ENCODE results near the gene ZCCHC12.
"Not testable (repeated sequence)": the region's sequence is repeated elsewhere in the genome, so short reads cannot be mapped to it uniquely, and the experiment has no call there.

Gene ZCCHC12

GRCh38 chrX:118823263-118824172 lies at the start of gene ZCCHC12:
Gene ZCCHC12, plus strand, starts transcription at chrX:118823824. Its CDS starts 1,421 bp downstream, at chrX:118825245.
- peak; percentile 68 for DNase-seq (ENCODE audit: low spot score)

- DNase-seq (ENCODE audit: low spot score): no peak
Measured at GRCh38 chrX:118779581-118779980, 44.0 kb upstream of the ZCCHC12 start.

GRCh38 chrX:118780509-118780908 lies 43.1 kb upstream of the ZCCHC12 start:
- no peak for DNase-seq (ENCODE audit: low spot score)

- DNase-seq (ENCODE audit: low spot score): peak; percentile 14
Measured at GRCh38 chrX:118780911-118781310, 42.7 kb upstream of the ZCCHC12 start.

GRCh38 chrX:118795528-118796280 lies 27.9 kb upstream of the ZCCHC12 start:
- no peak for DNase-seq (ENCODE audit: low spot score)

GRCh38 chrX:118802857-118803256 lies 20.8 kb upstream of the ZCCHC12 start:
- no peak for DNase-seq (ENCODE audit: low spot score)

GRCh38 chrX:118807151-118808017 lies 16.2 kb upstream of the ZCCHC12 start:
- peak; percentile 47 for DNase-seq (ENCODE audit: low spot score)

GRCh38 chrX:118817257-118817656 lies 6.4 kb upstream of the ZCCHC12 start:
- not testable (repeated sequence) for DNase-seq (ENCODE audit: low spot score)

- no peak for DNase-seq (ENCODE audit: low spot score)
Measured at GRCh38 chrX:118824173-118824730, 628 bp downstream of the ZCCHC12 start.

GRCh38 chrX:118825227-118825626 lies 1.6 kb downstream of the ZCCHC12 start:
- no peak for DNase-seq (ENCODE audit: low spot score)

GRCh38 chrX:118839334-118839958 lies 15.8 kb downstream of the ZCCHC12 start:
- peak; percentile 83 for DNase-seq (ENCODE audit: low spot score)

- peak; percentile 43 for DNase-seq (ENCODE audit: low spot score)
Measured at GRCh38 chrX:118847676-118848075, 24.1 kb downstream of the ZCCHC12 start.

GRCh38 chrX:118853596-118853995 lies 30.0 kb downstream of the ZCCHC12 start:
- no peak for DNase-seq (ENCODE audit: low spot score)

- no peak for DNase-seq (ENCODE audit: low spot score)
Measured at GRCh38 chrX:118855681-118856310, 32.2 kb downstream of the ZCCHC12 start.

- no peak for DNase-seq (ENCODE audit: low spot score)
Measured at GRCh38 chrX:118857006-118857405, 33.4 kb downstream of the ZCCHC12 start.

GRCh38 chrX:118861338-118861737 lies 37.7 kb downstream of the ZCCHC12 start:
- DNase-seq (ENCODE audit: low spot score): no peak

GRCh38 chrX:118862091-118862490 lies 38.5 kb downstream of the ZCCHC12 start:
- no peak for DNase-seq (ENCODE audit: low spot score)

GRCh38 chrX:118862979-118863378 lies 39.4 kb downstream of the ZCCHC12 start:
- no peak for DNase-seq (ENCODE audit: low spot score)

GRCh38 chrX:118864063-118864635 lies 40.5 kb downstream of the ZCCHC12 start:
- no peak for DNase-seq (ENCODE audit: low spot score)

GRCh38 chrX:118865231-118865630 lies 41.6 kb downstream of the ZCCHC12 start:
- no peak for DNase-seq (ENCODE audit: low spot score)
